H9 (cell line): ENCODE measurements around the gene TELO2. TPM values are rescaled to one million over a fixed set of nuclear protein-coding genes. Genes with fewer than 3 reads are reported as not detected.

Experiments used
- DNase-seq: peaks from one replicate; pipeline ENCODE4 v3.0.0-alpha.2; 2017
- H2AFZ ChIP-seq: one replicate; pipeline ENCODE4 v1.6.1; 2013; ENCODE audit warnings: mild to moderate bottlenecking, low read length, control low read depth, moderate library complexity
- H2AK5ac ChIP-seq: 2 replicates; pipeline ENCODE4 v1.6.1; 2013; ENCODE audit warnings: low read length, control low read depth, mixed read lengths; ENCODE audit not compliant: insufficient read length
- H2BK120ac ChIP-seq: one replicate; pipeline ENCODE4 v1.6.1; 2013; ENCODE audit warnings: low read depth, mild to moderate bottlenecking, low read length, control low read depth, inconsistent platforms; ENCODE audit not compliant: poor library complexity, severe bottlenecking
- H2BK12ac ChIP-seq: 2 replicates; pipeline ENCODE4 v1.6.1; 2013; ENCODE audit warnings: low read length, control low read depth, mixed read lengths, low read depth; ENCODE audit not compliant: insufficient read length
- H2BK15ac ChIP-seq: 2 replicates; pipeline ENCODE4 v1.6.1; 2013; ENCODE audit warnings: low read depth, low read length, control low read depth
- H2BK20ac ChIP-seq: one replicate; pipeline ENCODE4 v1.6.1; 2013; ENCODE audit warnings: low read depth, mild to moderate bottlenecking, low read length, control low read depth, inconsistent platforms; ENCODE audit not compliant: poor library complexity, severe bottlenecking
- H2BK5ac ChIP-seq: 2 replicates; pipeline ENCODE4 v1.6.1; 2013; ENCODE audit warnings: low read length, control low read depth, mixed read lengths; ENCODE audit not compliant: insufficient read length
- H3K14ac ChIP-seq: 2 replicates; pipeline ENCODE4 v1.6.1; 2013; ENCODE audit warnings: low read length, control low read depth; ENCODE audit not compliant: insufficient read depth
- H3K18ac ChIP-seq: 2 replicates; pipeline ENCODE4 v1.6.1; 2013; ENCODE audit warnings: low read depth, mild to moderate bottlenecking, mixed read lengths, low read length, control low read depth; ENCODE audit not compliant: insufficient read length
- H3K23ac ChIP-seq: 2 replicates; pipeline ENCODE4 v1.6.1; 2013; ENCODE audit warnings: low read length, control low read depth, mixed read lengths, low read depth; ENCODE audit not compliant: insufficient read length
- H3K23me2 ChIP-seq: 2 replicates; pipeline ENCODE4 v1.6.1; 2013; ENCODE audit warnings: low read depth, mild to moderate bottlenecking, mixed read lengths, low read length, control low read depth; ENCODE audit not compliant: insufficient read length, poor library complexity, severe bottlenecking
- H3K27ac ChIP-seq: 2 replicates; pipeline ENCODE4 v1.5.1; 2013; ENCODE audit warnings: low read length, control low read depth, mixed read lengths, low read depth; ENCODE audit not compliant: insufficient read length
- H3K27me3 ChIP-seq: 2 replicates; pipeline ENCODE4 v1.6.1; 2013; ENCODE audit warnings: low read length, control low read depth, inconsistent platforms; ENCODE audit not compliant: insufficient read depth
- H3K4ac ChIP-seq: 2 replicates; pipeline ENCODE4 v1.6.1; 2013; ENCODE audit warnings: low read depth, mild to moderate bottlenecking, control low read depth, inconsistent platforms, low read length, moderate library complexity
- H3K4me1 ChIP-seq: 2 replicates; pipeline ENCODE4 v1.6.1; 2013; ENCODE audit warnings: low read length, control low read depth, inconsistent platforms; ENCODE audit not compliant: insufficient read depth
- H3K4me2 ChIP-seq: 2 replicates; pipeline ENCODE4 v1.6.1; 2013; ENCODE audit warnings: low read length, control low read depth, mixed read lengths; ENCODE audit not compliant: insufficient read length, insufficient read depth
- H3K56ac ChIP-seq: 2 replicates; pipeline ENCODE4 v1.6.1; 2013; ENCODE audit warnings: low read depth, mild to moderate bottlenecking, mixed read lengths, low read length, control low read depth; ENCODE audit not compliant: insufficient read length
- H3K79me1 ChIP-seq: 2 replicates; pipeline ENCODE4 v1.6.1; 2013; ENCODE audit warnings: low read depth, mild to moderate bottlenecking, moderate library complexity, low read length, control low read depth, inconsistent platforms; ENCODE audit not compliant: insufficient read depth, poor library complexity, severe bottlenecking
- H3K79me2 ChIP-seq: 2 replicates; pipeline ENCODE4 v1.6.1; 2013; ENCODE audit warnings: low read length, control low read depth, inconsistent platforms; ENCODE audit not compliant: insufficient read depth
- H3K9ac ChIP-seq: 2 replicates; pipeline ENCODE4 v1.6.1; 2013; ENCODE audit warnings: low read length, control low read depth, mixed read lengths; ENCODE audit not compliant: insufficient read length; ENCODE audit errors: extremely low read depth
- H3K9me3 ChIP-seq: one replicate; pipeline ENCODE4 v1.6.1; 2013; ENCODE audit warnings: low read depth, low read length, inconsistent platforms; ENCODE audit not compliant: control insufficient read depth
- H3T11ph ChIP-seq: one replicate; pipeline ENCODE4 v1.6.1; 2013; ENCODE audit warnings: mild to moderate bottlenecking, low read length, control low read depth, inconsistent platforms
- H4K20me1 ChIP-seq: one replicate; pipeline ENCODE4 v1.6.1; 2013; ENCODE audit not compliant: control insufficient read depth, insufficient read length, insufficient read depth
- H4K5ac ChIP-seq: 2 replicates; pipeline ENCODE4 v1.6.1; 2013; ENCODE audit warnings: low read depth, mild to moderate bottlenecking, mixed read lengths, low read length, control low read depth; ENCODE audit not compliant: insufficient read length
- H4K8ac ChIP-seq: replicated peaks from 2 replicates; pipeline ENCODE4 v1.6.1; 2013; ENCODE audit warnings: low read length, control low read depth, mixed read lengths, low read depth; ENCODE audit not compliant: insufficient read length
- H4K91ac ChIP-seq: 2 replicates; pipeline ENCODE4 v1.6.1; 2013; ENCODE audit warnings: low read depth, mild to moderate bottlenecking, moderate library complexity, mixed read lengths, low read length, control low read depth; ENCODE audit not compliant: insufficient read length
- H3K27ac Mint-ChIP-seq, 3 experiments: 2 replicates in 2 of 3; 3 replicates in 1 of 3; pipeline ENCODE4 v1.8.0; 2020 to 2021; ENCODE audit warnings: mixed read lengths in 3 of 3, mild to moderate bottlenecking in 1 of 3, moderate library complexity in 1 of 3
- H3K27me3 Mint-ChIP-seq: 2 replicates; pipeline ENCODE4 v1.8.0; 2021; ENCODE audit warnings: low read depth, mild to moderate bottlenecking, moderate library complexity, mixed read lengths
- H3K36me3 Mint-ChIP-seq, 3 experiments: 2 replicates in 2 of 3; 3 replicates in 1 of 3; pipeline ENCODE4 v1.8.0; 2020 to 2021; ENCODE audit warnings: low read depth in 3 of 3, mixed read lengths in 3 of 3; ENCODE audit not compliant: insufficient read depth in 1 of 3
- H3K4me1 Mint-ChIP-seq, 2 experiments: 2 replicates each; pipeline ENCODE4 v1.8.0; 2020; ENCODE audit warnings: mixed read lengths in 2 of 2
- H3K4me3 Mint-ChIP-seq, 2 experiments: 2 replicates in 1 of 2; 3 replicates in 1 of 2; pipeline ENCODE4 v1.8.0; 2020 to 2021; ENCODE audit warnings: mild to moderate bottlenecking in 2 of 2, mixed read lengths in 2 of 2, moderate library complexity in 1 of 2
- H3K9me3 Mint-ChIP-seq, 2 experiments: 2 replicates in 1 of 2; 3 replicates in 1 of 2; pipeline ENCODE4 v1.8.0; 2020; ENCODE audit warnings: mild to moderate bottlenecking in 2 of 2, mixed read lengths in 2 of 2, moderate library complexity in 1 of 2
- WGBS: extraction: QIAGEN DNeasy Blood & Tissue Kit; methylation state at CpG from one replicate; pipeline ENCODE4 v1.1.7; 2013; ENCODE audit warnings: missing lambda C conversion rate, low lambda C conversion rate, mixed read lengths; ENCODE audit not compliant: insufficient read length; ENCODE audit errors: extremely low coverage; 5-methylcytosine and 5-hydroxymethylcytosine counted together
- total RNA-seq: library from RNA; stranded (reverse); gene quantifications from 2 replicates; pipeline ENCODE4 v1.2.1, GENCODE V29; 2021
- TF ChIP-seq, protein P1 (sequence below): fragments of 200-600 bp; sonication (generic); conservative IDR thresholded peaks from 3 replicates; pipeline ENCODE4 v1.8.0; 2021; ENCODE audit warnings: antibody characterized with exemption, mild to moderate bottlenecking

The TELO2 gene
- total RNA-seq, 1 experiment from 2014 or later = 98.9 TPM

DNA sequence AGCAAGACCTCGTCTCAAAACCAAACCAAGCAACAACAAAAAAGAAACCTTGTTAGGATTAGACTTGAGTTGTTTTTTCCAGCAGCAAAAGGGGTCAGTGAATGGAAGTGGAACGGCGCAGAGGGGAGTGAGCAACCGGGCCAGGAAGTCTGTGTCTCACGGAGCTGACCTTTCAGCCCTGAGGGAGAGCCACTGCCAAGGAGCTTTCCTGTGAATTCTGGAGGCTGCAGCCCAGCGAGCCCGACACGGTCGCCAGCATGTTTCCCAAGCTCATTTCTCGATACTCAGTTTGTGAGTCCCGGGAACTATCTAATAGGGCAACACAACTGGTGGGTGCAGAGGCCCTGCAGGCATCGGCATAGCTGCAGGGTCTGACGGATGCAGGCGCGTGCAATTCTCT is 19.6 kb downstream of the TELO2 start:
- no peaks in the 10 kb centered on the region for H3K79me2 ChIP-seq
- H3K4ac ChIP-seq = no peak overlapping the region
- no peak overlapping the region for H4K91ac ChIP-seq
- no peak overlapping the region for H2BK5ac ChIP-seq
- H3K79me1 ChIP-seq = no peaks in the 10 kb centered on the region
- Mint-ChIP-seq H3K27me3 (no peaks in the 10 kb centered on the region; the same call in 1 of the 2 replicates), H3K4me1 (no peaks in the 10 kb centered on the region), H3K27ac (peak overlapping the region in 1 of 3 experiments; percentile 14; a peak in 1 of 7 replicates), H3K36me3 (peaks cover 10 to 33% (median 32%) of the 10 kb centered on the region in 3 experiments; a peak in 6 of 7 replicates), H3K4me3 (no peak overlapping the region), H3K9me3 (peaks cover 6 to 15% of the 10 kb centered on the region in 2 experiments; a peak in 3 of 5 replicates)
- no peak overlapping the region for H3K23ac ChIP-seq
- no peak overlapping the region for H2BK20ac ChIP-seq
- no peak overlapping the region for H3K18ac ChIP-seq
- H3K27me3 ChIP-seq = no peaks in the 10 kb centered on the region
- no CpG with 5 or more reads among the region's 15 CpGs for WGBS
- no peak overlapping the region for H3K9ac ChIP-seq
- no peak overlapping the region for H2AFZ ChIP-seq
- H3T11ph ChIP-seq = no peak overlapping the region
- H4K8ac ChIP-seq = no peak overlapping the region
- TF ChIP-seq, protein P1, sequence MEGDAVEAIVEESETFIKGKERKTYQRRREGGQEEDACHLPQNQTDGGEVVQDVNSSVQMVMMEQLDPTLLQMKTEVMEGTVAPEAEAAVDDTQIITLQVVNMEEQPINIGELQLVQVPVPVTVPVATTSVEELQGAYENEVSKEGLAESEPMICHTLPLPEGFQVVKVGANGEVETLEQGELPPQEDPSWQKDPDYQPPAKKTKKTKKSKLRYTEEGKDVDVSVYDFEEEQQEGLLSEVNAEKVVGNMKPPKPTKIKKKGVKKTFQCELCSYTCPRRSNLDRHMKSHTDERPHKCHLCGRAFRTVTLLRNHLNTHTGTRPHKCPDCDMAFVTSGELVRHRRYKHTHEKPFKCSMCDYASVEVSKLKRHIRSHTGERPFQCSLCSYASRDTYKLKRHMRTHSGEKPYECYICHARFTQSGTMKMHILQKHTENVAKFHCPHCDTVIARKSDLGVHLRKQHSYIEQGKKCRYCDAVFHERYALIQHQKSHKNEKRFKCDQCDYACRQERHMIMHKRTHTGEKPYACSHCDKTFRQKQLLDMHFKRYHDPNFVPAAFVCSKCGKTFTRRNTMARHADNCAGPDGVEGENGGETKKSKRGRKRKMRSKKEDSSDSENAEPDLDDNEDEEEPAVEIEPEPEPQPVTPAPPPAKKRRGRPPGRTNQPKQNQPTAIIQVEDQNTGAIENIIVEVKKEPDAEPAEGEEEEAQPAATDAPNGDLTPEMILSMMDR = no peak
- H3K56ac ChIP-seq = no peak overlapping the region
- H3K9me3 ChIP-seq = no peaks in the 10 kb centered on the region
- H2BK12ac ChIP-seq = no peak overlapping the region
- H2AK5ac ChIP-seq = no peak overlapping the region
- no peaks in the 10 kb centered on the region for H3K23me2 ChIP-seq
- H2BK15ac ChIP-seq = no peak overlapping the region
- no peak overlapping the region for H3K27ac ChIP-seq
- H3K4me2 ChIP-seq = no peak overlapping the region
- no peak overlapping the region for H3K14ac ChIP-seq
- no peak overlapping the region for H4K5ac ChIP-seq
- H3K4me1 ChIP-seq = no peaks in the 10 kb centered on the region
- no peak for DNase-seq
- H2BK120ac ChIP-seq = no peak overlapping the region
- H4K20me1 ChIP-seq = no peaks in the 10 kb centered on the region
